HTERT RPE-1 (cell line): ENCODE measurements around the gene TLE3.

ENCODE experiments used
- in situ Hi-C: fragments of 300-500 bp; cut with MboI; formaldehyde crosslinking; loops from 4 replicates; pipeline ENCODE4 v1.14.3; 2020; ENCODE audit warnings: low sequenced_read_pairs

The TLE3 gene

DNA sequence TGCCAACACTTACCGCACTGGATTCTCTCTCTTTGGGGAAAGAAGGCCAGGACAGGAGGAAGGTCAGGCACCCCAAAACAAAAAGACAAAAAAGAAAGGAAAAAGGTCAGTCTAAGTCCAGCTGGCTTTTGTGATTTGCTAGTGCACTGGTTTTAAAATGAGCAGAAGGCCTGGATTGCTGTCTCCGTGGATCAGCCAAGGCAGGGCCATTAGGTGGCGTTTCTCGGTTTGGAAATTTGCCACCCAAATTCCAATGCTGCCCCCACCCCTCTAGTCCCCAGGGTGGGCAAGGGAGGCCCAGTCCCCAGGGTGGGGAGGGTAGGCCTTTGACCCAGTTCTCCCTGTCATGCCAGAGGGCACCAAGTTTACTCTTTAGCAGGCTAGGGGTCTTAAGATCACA is 33.3 kb downstream of the TLE3 start:
- in situ Hi-C loops: no loop called here

GRCh38 chr15:70063980-70064379 is 33.7 kb downstream of the TLE3 start:
- in situ Hi-C loops: no loop called here

GRCh38 chr15:70063261-70063925 is 34.3 kb downstream of the TLE3 start:
- in situ Hi-C loops: no loop called here

DNA sequence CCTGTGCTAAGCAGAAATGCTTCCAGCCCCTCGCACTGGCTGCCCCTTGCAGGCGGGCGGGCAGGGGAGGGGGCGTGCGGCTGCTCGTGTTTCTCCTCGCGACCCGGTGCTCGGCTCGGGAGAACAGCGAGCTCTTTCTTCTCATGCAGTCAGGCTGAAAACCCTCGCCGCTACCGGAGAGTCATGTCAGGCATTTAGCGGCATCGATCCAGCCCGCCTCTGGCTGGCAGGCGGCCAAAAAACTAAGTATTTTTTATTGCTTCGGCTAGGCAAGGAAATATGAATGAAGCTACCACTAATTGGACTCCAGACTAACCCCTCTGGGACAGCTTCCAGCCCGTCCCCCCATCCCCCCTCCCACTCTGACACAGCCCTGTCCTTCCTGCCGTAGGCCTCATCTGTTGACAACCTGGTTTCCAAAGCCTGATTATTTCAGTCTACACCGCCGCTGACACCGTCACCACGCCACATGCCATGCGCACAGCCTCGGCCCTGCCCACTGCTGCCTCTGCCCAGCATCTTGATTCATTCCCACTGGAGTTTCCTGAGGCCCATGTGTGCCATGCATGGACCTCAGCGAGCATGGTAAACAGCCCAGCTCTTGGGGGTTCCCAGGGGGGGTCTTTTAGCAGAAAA is 35.3 kb downstream of the TLE3 start:
- in situ Hi-C loops: no loop called here

DNA sequence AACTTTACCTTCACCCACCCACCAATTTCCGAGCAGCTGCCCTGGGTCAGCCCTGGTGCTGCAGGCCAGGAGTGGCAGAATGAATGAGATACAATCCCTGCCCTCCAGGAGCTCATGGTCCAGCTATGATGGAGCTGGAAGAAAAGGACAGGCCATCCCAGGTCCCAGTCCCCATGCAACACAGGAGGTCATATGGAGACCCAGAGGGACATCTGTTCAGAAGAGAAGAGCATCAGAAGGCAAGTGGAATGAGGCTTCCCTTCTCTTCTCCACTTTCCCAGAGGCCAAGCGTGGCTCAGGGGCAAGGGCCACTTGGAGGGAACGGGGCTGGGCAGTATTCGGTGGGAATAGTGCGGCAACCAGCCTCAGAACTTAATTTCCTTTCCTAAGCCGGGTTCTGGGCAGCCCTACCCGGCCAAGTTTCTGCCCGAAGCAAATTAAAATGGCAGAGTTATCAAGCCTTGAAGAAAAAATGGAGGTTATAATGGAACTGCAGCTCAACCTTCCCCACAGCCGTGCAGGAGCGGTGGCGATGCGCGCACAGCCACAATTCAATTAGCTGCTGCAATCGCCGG is 35.9 kb downstream of the TLE3 start:
- in situ Hi-C loops: no loop called here

- in situ Hi-C loops: no loop called here
These were observed 36.8 kb downstream of the TLE3 start for GRCh38 chr15:70060993-70061305.

- in situ Hi-C loops: no loop called here
These were observed 37.3 kb downstream of the TLE3 start for GRCh38 chr15:70060214-70060992.

GRCh38 chr15:70059476-70060213 is 38.1 kb downstream of the TLE3 start:
- in situ Hi-C loops: no loop called here

DNA sequence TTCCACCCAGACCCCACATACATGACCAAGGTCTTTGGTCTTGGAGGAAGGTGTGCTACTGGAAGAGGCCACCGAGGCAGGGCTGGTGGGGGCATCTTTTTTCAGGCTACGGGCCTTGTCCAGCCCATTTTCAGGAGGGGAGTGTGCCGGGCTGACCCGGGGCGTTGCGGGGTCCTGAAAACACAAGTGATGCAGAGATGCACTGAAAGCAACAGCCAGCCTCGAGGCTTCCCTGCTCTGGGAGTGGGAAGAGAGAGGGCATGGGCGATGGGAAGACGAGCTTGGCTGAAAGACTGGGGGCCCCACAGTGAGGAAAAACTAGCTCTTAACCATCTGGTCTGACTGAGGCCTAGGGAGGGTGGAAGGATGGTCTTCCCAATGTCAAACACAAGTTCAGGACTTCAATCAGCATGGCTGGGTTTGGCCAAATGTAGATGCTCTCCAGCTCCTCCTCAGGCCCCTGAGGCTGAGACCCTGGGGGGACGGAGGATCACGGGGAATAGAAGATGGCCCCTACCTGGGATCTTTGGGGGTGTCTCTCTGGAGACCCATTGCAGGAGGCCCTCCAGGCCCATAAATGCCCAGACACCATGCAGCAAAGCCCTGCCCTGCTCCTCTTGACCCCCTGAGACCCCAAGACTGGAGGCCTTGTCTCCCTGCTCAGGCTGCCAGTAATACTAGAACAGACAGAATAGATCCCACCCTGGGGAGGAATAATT is 38.9 kb downstream of the TLE3 start:
- in situ Hi-C loops: no loop called here

- in situ Hi-C loops: no loop called here
These were observed 39.6 kb downstream of the TLE3 start for GRCh38 chr15:70057931-70058641.

GRCh38 chr15:70056091-70056680 is 41.5 kb downstream of the TLE3 start:
- in situ Hi-C loops: no loop called here

DNA sequence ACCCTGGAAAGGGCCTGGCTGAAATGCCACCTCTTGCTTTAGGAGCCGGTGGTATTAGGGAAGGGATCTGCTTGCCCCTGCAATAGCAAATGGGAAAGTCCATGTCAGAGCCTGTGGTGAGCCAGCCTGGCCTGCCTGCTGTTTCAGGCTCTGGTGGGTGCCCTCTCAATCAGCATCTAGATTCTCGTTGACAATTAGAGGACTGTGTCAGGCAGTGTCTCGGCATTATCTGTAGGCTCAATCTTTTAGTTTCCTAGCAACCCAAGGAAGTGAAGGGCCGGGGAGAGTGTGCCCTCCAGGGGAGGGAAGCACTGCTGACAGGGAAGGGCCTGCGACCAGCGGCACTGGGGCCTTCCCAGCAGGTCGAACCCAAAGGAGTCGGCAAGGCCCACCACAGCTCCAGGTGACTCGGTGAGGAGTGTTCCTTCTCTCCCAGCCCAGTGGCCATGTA is 42.1 kb downstream of the TLE3 start:
- in situ Hi-C loops: no loop called here

GRCh38 chr15:70054884-70055387 is 42.8 kb downstream of the TLE3 start:
- in situ Hi-C loops: no loop called here

- in situ Hi-C loops: no loop called here
These were observed 43.4 kb downstream of the TLE3 start for GRCh38 chr15:70054366-70054765.

GRCh38 chr15:70053716-70054229 is 43.9 kb downstream of the TLE3 start:
- in situ Hi-C loops: no loop called here

GRCh38 chr15:70053001-70053715 is 44.6 kb downstream of the TLE3 start:
- in situ Hi-C loops: no loop called here

DNA sequence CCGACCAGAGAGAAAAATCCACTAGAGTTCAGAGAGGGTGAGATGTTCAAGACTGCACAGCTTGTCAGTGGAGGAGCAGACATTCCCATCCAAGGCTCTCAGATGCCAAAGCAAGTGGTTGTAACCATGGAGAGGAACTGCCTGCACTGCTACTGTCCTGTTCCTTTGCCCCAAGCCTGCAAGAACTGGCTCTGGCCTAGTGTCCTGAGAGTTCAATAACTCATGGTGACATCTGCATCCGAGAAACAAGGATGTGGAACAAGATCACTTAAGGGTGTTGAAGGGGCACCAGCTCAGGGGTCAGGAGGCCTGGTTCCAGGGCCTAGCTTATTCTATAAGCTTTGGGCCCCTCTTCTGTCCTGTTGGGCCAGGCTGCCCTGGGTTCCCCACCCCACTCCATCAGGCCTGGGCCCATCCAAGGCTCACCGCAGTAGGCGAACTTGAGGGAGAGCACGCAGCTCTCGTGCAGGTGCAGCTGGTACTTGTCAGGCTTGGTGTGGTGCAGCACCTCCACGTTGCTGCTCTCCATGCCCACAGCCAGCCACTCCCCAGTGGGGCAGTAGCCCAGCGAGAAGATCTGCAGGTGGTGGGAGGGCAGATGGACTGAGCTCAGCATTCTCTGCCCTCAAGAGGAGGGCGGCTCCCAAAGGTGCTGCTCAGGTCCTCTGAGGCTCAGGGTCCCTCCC is 45.6 kb downstream of the TLE3 start:
- in situ Hi-C loops: no loop called here

GRCh38 chr15:70050970-70051369 is 46.7 kb downstream of the TLE3 start:
- in situ Hi-C loops: no loop called here
